Ramos (cell line): ENCODE measurements around the gene DMRTC2.

Experiments used
- in situ Hi-C: fragments of 300-500 bp; cut with MboI; formaldehyde crosslinking; loops from one replicate; pipeline ENCODE4 v1.14.3; 2022; ENCODE audit warnings: low sequenced_read_pairs; ENCODE audit not compliant: unreplicated experiment

The DMRTC2 gene

DNA sequence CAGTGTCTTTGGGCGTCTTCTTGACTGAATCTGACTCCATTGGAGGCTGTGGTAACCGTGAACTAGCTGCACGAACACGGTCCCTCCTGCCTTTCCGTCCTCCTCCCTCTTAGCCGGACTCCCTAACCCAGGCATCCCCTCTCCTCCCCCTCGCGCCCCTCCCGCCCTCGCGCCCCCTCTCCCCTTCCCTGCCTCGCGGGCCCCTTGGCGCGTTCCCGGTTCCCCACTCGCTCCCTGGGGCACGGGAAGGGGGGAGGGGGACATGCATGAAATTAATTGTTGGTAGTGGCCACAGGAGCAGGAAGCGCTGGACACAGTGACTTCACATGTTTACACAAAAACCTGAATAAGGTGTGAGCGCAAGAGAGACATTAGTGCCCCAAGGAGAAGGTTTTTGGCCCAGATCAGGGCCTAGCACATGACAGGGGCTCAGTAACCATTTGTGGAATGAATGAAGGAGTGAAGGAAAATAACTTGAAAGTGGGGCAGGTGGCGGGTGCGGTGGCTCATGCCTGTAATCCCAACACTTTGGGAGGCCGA lies 279 bp downstream of the DMRTC2 start:
- in situ Hi-C loops: no loop called here

DNA sequence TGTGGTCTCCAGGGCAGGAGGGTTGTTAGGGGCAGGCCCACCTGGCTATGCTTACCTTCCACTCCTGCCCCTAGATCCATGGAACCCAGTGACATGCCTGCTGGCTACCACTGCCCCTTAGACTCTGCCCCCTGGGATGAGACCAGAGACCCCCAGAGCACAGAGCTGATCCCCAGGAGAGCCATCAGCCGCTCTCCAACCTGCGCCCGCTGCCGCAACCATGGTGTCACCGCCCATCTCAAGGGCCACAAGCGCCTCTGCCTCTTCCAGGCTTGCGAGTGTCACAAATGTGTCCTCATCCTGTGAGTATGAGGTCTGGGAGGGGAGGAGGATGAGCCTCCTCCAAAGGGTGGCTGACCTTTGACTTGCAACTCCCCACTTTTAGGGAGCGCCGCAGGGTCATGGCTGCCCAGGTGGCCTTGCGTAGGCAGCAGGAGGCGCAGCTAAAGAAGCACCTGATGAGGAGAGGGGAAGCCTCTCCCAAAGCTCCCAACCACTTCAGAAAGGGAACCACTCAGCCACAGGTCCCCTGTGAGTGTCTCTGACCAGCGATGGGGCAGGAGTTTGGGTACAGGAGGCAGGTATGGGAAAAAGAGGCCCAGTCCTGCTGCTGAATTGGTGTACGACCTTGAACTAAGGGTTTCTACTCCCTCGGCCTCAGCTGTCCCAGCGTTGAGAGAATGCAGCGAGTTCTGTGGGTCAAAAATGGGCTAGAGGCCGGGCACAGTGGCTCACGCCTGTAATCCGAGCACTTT lies 2.7 kb downstream of the DMRTC2 start:
- in situ Hi-C loops: no loop called here

DNA sequence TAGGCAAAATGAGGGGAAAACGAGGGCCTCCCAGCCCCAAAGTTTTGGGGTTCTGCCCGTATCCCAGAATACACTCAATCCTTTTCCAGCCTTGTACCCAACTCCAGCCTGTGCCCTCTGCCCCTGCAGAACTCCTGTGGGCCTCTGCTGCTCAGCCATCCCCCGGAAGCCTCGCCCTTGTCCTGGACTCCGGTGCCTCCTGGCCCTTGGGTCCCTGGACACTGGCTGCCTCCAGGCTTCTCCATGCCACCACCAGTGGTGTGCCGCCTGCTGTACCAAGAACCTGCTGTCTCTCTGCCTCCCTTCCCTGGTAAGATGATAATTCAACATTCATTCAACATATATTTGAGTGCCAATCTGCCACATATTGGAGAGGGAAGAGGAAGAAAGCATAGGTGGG lies 3.8 kb downstream of the DMRTC2 start:
- in situ Hi-C loops: no loop called here

DNA sequence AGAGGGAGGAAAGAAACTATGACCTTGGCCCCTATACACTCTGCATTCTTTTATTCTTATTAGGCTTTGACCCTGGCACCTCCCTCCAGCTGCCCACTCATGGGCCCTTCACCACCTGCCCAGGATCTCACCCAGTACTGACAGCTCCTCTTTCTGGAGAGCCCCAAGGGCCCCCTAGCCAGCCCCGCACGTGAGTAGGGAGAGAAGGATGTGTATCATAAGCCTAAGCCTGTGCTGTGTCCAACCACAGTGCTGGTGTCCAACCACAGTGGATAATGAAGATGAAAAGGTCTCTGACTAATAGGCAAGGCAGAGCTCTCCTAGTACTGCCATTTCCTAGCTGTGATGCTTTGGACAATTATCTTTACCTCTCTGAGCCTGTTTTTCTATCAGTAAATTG lies 4.2 kb downstream of the DMRTC2 start:
- in situ Hi-C loops: no loop called here

DNA sequence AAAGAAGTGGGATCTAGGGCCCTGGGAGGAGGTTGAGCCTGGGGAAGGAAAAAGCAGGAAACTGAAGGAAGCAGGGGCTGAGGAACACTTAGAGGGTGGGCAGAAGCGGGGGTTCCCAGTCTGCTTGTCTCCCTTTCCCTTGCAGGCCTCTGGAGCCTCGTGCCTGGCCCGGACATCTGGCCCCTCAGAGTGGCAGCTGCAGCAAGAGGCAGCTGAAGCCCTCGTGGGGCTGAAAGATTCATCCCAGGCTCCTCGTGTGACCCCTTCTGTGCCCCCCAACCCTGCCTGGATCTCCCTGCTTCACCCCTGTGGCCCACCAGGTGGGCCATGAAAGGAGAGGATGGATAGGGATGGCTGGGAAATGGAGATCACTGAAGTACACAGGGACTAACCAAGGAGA lies 5.5 kb downstream of the DMRTC2 start:
- in situ Hi-C loops: no loop called here

DNA sequence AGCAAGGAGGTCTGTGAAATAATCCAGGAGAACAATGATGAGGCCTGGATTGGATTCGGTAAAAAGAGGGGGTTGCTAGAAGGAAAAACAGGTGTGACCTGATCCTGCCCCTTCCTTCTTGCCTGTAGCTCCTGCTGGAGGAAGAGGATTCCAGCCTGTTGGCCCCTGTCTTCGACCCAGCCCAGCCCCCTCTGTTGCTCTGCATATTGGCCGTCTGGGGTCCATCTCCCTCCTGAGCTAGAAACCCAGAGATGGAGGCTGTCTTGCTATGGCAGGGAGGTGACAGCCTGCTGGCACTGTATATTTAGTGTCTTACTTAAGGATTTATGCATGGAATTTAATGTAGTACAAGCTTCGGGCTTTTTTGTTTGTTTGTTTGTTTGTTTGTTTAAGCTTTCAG lies 6.6 kb downstream of the DMRTC2 start:
- in situ Hi-C loops: no loop called here

DNA sequence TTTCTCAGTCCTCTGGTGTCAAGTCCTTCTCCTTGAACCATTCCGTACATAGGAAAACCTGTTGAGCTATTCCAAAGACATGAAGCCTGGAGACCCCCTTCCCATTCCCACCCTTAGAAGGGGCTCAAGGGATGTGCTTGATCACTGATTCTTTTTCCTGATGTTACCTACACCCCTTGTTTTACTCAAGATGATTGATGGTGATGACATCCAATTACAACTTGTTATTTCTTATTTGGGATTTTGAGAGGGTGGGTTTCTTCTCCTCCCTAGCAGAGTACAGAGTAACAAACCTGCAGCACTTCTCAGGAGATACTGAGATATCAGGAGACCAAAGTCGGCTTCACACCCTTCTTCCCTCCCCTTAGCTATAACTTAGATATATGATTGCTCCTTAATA lies 8.5 kb downstream of the DMRTC2 start:
- in situ Hi-C loops: no loop called here

DNA sequence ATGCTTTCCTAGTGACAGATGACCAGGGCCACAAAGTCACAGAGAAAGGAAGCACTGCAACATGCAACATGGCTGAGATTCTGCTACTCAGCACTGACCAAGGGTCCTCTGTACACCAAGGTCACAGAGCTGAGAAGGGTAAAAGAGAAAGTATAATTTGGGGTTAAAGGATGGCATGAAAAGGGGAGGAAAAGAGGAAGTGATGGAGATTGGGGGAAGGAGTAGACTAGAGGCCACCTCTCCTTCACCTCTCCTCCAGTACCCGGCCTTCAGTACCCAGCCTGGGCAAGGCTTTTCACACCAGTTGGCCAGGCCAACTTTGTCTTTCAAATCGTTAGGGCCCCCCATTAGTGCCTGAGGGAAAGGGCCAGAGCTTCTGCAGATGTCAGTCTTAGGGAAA lies 8.9 kb downstream of the DMRTC2 start:
- in situ Hi-C loops: no loop called here

DNA sequence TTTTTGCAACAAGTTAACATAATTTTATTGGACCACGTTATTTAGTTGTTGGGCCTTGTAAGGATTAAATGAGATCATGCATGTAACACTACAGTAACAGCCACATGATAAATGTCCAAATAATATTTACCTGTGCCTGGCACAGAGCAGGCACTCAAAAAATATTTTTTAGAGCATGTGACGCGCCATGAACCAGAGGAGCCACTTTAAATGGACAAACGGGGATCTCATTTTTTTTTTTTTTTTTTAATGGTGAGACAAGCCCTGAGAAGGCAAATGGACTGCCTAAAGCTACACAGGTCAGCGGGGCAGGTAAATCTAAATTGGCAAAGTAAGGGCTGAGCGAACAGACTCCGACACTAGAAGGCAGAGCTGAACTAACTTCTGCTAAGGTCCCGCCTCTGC lies 14.4 kb downstream of the DMRTC2 start:
- in situ Hi-C loops: no loop called here

DNA sequence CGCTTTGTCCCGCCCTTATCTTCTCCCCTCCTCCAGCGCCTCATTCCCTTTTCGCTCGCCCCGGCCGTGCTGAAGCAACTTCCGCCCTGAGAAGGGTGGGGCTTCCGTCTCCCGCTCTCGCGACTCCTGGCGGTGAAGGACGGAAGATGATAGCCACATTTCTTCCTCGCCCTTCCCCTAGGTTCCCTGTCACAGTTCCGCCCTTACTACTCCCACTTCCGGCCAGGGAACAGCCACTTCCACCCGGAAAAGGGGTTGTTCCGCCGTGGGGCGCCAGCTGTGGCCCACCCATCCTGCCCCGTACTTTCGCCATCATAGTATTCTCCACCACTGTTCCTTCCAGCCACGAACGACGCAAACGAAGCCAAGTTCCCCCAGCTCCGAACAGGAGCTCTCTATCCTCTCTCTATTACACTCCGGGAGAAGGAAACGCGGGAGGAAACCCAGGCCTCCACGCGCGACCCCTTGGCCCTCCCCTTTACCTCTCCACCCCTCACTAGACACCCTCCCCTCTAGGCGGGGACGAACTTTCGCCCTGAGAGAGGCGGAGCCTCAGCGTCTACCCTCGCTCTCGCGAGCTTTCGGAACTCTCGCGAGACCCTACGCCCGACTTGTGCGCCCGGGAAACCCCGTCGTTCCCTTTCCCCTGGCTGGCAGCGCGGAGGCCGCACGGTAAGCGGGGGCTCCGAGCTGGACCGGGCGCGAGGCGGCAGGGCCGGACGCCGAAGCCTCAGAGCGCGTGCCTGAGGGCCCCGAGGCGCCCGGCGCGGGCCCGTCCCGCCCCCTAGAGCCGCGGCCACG lies 15.0 kb downstream of the DMRTC2 start, which contains the start of gene RPS19:
Gene RPS19 (plus strand): TSS at position 638 of the 801 bp plus-strand sequence. CDS start 520 bp downstream, outside the sequence.
- in situ Hi-C loops: no loop called here

DNA sequence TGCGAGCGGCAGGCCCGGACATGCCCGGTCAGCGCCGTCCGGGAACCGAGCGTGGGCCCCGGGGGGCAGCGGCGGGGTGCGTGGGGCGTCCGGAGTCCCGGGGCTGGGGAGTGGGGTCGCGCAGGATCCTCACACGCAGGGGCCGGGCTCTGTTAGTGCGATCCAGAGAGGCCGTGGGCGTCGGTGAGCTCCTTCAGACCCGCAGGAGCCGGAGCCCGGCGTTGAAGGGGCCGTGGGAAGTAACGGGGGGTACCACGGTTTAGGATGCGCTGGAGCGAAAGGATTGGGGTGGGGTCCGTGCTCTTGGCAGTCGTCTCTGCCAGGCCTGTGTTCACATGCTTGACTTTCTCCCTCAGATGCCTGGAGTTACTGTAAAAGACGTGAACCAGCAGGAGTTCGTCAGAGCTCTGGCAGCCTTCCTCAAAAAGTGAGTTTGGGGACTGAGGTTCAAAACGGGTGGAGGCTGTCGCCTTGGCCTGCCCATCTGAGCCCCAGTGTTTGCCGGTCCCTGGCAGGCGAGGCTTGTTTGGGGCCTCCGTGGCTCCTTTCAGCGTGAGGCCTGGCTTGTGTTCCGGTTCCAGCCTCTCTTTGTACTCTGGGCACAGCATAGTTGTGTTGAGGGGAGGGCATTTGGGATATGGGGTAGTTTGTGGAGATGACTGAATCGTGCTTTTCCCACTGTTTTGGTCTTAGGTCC lies 15.7 kb downstream of the DMRTC2 start:
- in situ Hi-C loops: no loop called here

DNA sequence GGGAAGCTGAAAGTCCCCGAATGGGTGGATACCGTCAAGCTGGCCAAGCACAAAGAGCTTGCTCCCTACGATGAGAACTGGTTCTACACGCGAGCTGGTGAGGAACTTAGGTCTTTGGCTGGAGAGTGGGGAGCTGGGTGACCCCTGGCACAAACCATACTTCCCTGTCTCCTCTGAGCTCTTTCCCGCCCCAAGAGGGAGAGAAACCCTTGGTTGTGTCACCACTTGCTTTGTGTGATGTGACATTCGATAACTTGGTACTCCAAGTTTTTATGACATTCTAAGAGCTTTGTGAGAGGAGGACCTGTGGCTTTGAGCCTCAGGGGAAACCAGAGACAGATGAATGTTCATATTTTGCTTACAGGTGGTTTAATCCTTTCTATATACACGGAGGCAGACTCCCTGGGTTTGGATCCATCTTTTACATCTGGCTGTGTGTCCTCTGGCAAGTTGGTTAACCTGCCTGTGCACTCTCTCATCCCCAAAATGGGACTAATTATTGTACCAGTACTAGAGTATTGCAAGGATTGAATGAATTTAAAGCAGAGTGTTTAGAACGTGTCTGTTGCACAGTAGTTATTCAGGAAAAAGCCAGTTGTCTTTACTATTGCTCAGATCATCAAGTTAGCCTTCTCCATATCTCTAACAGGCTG lies 16.4 kb downstream of the DMRTC2 start:
- in situ Hi-C loops: no loop called here

DNA sequence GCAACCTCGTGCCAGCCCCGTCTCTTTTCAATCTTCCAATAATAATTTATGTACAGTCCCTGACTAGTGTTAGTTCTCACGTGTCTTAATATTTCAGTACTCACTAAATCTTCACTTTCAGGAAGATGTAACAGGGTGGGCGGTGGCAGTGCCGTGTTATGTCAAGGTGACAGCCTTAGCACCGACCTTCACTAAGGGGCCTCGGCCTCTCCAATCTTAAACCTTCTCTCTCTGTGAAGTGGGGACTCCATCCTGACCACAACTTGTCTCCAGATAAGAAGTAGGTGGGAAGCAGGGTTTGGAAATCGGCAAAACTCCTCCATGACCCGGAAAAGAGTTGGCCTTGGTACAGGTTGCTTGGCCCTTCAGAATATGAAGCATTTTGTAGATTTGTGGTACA lies 17.0 kb downstream of the DMRTC2 start:
- in situ Hi-C loops: no loop called here

DNA sequence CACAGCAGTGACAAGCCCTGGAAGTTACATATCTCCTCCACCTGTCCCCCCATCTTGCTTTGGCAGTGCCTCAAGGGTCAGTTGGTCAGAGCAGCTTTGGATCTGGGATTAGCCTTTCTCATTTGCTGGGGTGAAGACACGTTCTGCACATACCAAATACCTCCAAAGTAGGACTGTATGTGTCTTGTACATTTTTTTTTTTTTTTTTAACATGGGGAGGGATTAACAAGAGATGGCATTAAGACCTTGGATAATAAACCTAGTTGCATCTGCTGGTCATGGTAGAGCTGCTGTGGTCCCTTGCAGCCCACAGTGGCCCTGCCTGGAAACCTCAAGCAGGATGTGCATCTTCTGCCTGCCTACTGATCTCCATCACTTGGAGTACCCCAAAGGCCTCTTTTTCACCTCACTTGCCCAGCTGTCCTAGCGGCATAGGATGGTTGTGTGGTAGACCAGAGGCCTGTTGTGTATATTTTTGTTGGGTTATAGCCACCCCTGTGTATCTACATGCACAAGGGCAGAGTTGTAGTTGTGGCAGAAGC lies 17.7 kb downstream of the DMRTC2 start:
- in situ Hi-C loops: no loop called here

DNA sequence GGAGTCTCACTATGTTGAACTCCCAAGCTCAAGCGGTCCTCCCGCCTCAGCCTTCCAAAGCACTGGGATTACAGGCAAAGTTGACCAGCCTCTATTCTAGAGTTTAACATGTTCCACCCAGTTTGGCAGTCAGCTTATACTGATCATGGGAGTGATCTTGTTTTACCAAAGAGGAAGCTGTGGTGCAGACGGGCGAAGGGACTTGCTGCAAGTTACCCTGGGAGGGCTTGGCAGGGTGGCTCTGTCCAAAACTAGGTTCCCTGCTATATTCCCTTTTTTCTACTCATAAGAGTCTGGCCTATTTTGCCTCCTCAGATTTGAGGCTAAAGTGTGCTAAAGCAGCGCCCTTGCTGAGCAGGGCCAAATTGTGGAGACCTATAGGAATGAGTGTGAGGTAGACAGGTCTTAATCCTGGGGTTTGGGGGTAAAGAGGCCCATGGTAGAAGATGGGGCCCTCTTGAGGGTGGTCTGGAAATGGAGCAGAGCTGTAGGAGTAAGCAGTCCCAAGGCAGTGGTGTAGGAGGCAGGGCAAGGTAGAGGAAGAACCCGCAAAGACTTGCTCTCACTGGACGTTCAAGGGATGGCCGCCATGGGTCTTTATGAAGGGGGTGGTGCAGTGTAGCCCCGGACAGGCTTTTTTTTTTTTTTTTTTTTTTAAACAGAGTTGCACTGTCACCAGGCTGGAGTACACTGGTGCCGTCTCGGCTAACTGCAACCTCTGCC lies 18.5 kb downstream of the DMRTC2 start:
- in situ Hi-C loops: no loop called here

DNA sequence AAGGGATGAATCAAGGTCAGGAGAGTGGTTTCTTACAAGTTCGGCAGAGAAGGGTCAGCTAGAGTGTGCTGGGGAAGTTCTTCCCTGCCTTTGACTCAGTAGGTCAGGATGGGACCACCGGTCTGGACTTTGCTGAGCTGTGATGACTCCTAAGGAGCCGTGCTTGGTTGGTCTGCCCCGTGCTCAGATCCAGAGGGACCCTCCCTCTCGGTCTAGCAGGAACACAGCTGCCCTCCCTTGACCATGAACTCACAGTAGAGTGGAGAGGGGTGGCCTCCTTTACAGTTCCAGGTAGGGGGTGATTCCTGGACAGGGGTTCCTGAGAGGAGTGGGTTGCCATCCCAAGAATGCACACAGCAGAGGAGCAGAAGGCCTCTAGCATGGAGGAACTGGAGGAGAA lies 19.5 kb downstream of the DMRTC2 start:
- in situ Hi-C loops: no loop called here

DNA sequence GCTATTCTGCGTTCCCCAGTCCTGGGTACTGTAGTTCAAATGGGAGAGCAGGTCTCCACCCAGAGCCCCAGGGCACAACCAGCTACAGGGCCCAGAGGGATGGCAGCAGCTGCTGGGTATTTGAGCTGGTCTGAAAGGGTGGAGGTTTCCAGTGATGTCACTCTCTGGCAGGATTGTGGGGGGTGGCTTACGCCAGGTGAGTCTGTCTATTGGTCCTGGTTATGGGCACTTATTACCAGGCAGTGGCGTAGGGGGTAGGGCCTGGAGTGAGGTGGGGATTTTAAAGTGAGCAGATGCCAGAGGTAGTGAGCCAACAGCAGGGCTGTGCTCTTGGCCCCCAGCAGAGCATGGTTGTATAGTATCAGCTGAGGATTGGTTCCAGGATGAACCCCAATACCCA lies 21.4 kb downstream of the DMRTC2 start:
- in situ Hi-C loops: no loop called here

DNA sequence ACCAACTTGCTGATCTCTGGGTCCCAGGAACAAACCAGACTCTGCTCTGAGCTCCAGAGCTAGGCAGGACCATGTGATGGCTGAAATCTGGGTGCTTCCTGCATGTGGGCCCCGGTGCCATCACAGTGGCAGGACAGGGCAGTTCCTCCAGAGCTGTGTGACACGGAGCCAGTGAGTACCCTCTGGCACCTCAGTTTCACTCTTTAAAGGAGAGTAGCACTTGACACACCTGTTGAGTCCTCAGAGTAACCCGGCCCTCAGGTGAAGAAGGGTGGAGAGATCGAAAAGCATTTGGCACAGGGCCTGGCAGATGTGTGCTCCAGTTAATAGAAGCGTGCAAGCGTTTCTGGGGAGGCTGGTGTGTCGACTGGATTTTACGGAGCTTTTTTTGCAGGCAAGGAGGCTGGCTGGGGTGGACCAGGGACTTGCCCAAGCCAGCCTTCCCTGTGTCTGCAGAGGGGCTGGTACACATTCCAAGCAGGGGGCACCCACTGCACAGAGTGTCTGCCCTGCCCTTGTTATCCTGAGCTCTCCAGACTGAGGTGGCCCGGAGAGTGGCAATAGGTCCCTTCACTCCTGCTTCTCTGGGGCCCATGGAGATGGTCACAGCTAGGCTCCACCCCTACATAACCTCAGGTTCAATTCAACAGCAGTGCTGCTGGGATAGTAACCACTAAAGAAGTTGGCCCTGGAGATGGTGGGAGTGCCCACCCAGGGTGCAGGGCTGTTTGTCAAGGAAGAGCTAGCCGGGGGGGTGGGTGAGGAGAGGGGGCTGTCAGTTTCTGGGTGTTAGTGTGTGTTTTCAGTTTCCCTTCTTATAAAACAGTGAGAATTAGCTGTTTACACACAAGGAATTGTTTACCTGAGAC lies 23.5 kb downstream of the DMRTC2 start:
- in situ Hi-C loops: no loop called here

DNA sequence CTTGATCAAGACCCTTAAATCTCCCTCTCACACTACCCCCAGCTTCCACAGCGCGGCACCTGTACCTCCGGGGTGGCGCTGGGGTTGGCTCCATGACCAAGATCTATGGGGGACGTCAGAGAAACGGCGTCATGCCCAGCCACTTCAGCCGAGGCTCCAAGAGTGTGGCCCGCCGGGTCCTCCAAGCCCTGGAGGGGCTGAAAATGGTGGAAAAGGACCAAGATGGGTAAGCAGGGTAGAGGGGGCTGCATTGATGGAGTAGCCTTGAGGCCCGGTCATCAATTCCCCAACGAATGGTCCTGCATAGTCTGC lies 24.1 kb downstream of the DMRTC2 start:
- in situ Hi-C loops: no loop called here
